HG03571 (cell line): ENCODE measurements around the gene KLHL4.
"Not testable (repeated sequence)": the region's sequence is repeated elsewhere in the genome, so short reads cannot be mapped to it uniquely, and the experiment has no call there.

Experiments
- ATAC-seq: cut with Tn5 transposase; IDR thresholded peaks from one replicate; pipeline ENCODE4 v1.9.1; 2021; ENCODE audit not compliant: unreplicated experiment

The KLHL4 gene

DNA sequence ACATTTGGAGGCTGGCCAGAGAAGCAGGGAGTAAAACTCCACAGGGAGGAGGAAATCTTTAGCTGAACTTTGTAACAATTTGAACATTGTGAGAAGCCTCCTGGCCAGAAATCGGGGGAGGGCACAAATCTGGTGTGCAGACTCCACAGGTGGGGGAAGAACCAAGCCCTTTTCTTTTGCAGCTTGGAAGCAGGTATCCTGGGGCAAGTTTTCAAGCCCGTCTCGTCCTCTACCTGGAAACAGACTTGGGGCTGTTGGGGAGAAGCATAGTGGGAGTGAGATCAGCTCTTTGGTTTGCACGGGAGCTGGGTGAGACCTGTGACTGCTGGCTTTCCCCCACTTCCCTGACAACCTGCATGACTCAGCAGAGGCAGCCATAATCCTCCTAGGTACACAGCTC lies 123.8 kb downstream of the KLHL4 start:
- not testable (repeated sequence) for ATAC-seq

GRCh38 chrX:87661761-87662160 lies 144.2 kb downstream of the KLHL4 start:
- no peak for ATAC-seq

- ATAC-seq = no peak
Measured at GRCh38 chrX:87663421-87663820, 145.8 kb downstream of the KLHL4 start.

DNA sequence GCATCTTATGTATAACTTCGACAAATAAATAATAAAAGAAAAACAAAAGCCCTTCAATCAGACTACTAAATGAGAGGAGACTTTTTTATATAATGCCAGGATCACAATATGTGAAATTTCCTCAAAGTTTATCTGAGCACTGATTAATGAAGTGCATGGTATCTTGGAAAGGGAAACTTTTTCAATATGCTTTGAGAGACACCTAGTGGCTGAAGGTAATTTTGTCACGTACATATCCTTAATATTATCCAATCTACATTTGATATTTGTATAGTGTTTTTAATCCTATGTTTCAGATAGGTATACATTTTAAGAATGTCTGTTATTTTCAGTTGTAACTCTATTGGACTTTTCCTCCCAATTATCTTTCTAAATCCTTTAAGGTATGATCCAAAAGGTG lies 146.8 kb downstream of the KLHL4 start:
- no peak for ATAC-seq

DNA sequence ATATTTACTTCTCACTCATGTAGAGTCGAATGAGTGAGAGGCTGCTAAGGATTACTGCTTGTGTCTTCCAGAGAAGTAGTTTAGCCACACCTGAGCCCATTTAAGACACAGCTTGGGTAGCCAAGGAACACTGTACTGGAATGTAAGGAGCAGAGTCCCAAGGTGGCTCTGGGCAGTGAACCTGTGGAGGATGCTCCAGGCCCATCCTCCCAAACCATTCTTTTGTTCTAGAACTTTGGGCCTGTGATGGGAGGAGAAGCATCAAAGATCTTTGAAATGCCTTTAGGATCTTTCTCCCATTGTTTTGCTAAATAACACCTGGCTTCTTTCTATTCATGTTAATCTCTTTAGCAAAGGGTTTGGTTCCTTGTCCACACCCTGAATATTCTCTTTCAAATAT lies 162.2 kb downstream of the KLHL4 start:
- no peak for ATAC-seq

DNA sequence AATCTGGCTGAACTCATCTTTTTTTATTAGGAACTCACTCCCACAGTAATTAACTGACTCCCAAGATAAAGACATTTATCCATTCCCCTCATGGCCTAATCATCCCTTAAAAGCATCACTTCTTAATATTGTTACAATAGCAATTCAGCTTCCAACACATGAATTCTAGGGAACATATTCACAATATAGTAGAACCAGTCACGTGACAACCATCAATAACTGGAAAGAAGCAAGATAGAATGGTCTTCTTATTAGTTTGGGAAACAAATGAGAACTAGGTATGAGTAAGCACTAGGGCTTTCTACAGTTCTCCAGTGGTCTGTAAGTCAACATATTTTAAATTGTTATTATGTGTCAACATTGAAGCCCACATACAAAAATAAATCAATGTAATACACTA lies 170.1 kb downstream of the KLHL4 start:
- ATAC-seq = no peak

DNA sequence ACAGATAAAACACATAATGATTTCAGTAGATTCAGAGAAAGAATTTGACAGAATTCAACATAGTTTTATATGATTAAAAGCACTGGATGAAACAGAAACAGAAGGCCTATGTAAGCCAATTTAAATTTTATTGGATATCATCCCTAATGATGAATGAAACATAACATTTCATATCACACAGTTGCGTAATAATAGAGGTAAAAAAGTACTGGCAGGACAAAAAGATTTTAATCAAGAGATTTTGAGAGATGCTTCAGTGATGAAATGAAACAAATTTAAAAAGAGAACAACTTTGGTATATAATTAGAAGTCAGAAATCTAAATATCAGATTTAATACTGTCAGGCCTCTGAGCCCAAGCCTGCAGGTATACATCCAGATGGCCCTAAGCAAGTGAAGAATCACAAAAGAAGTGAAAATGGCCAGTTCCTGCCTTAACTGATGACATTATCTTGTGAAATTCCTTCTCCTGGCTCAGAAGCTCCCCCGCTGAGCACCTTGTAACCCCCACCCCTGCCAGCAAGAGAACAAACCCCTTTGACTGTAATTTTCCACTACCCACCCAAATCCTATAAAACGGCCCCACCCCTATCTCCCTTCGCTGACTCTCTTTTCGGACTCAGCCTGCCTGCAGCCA lies 170.6 kb downstream of the KLHL4 start:
- ATAC-seq = not testable (repeated sequence)

DNA sequence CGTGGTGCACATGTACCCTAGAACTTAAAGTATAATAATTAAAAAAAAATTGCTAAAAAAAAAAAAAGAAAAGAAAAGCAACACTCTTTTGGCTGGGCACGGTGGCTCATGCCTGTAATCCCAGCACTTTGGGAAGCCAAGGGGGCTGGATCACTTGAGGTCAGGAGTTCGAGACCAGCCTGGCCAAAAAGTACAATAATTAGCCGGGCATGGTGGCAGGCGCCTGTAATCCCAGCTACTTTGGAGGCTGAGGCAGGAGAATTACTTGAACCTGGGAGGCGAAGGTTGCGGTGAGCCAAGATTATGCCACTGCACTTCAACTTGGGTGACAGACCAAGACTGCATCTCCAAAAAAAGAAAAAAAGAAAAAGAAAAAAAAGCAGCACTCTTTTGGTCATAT lies 171.6 kb downstream of the KLHL4 start:
- not testable (repeated sequence) for ATAC-seq

- no peak for ATAC-seq
Measured at GRCh38 chrX:87693204-87693603, 175.6 kb downstream of the KLHL4 start.

DNA sequence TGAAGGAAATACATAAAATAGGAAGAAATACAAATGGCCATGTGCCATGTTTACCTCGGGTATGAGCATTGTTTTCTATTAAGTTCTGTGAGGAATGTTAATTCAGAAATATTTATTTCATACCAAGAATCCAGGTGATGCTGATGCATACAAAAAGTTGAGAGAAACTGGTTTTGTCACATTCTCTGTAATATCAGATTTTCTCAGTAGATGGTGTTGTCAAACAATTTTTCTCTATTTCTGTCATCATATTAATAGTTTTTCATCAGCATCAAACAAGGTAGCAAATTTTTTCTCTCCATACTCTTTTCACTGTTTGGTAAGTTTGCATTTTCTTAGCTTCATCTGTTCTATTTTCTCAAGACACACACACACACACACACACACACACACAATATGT lies 179.8 kb downstream of the KLHL4 start:
- ATAC-seq = no peak

DNA sequence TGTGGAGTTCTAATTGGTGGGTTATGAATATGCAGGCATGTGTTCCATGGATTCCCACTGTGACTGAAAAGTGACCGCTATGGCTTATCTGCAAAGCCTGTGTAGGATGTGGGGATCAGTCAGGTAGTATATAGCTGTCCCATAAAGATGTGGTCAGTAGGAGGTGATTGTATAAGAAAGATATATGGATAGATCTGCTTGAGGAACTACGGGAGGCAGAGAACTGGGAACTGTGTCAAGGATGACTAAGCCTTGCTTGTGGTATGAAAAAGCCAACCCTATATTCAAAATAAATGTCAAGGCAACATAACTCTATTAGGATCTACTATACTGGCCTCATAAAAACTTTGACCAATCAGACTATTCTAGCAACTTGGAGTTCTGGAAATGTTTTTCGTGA lies 185.2 kb downstream of the KLHL4 start:
- no peak for ATAC-seq

DNA sequence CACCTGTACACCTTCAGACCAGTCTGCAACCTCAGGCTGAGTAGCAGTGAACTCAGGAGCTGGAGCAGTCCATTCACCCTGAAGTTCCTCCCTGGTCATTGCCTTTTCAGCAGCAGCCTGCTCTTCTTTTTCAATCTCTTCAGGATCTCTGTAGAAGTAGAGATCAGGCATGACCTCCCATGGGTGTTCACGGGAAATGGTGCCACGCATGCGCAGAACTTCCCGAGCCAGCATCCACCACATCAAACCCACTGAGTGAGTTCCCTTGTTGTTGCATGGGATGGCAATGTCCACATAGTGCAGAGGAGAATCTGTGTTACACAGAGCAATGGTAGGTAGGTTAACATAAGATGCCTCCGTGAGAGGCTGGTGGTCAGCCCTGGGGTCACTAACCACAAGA lies 185.9 kb downstream of the KLHL4 start:
- not testable (repeated sequence) for ATAC-seq

DNA sequence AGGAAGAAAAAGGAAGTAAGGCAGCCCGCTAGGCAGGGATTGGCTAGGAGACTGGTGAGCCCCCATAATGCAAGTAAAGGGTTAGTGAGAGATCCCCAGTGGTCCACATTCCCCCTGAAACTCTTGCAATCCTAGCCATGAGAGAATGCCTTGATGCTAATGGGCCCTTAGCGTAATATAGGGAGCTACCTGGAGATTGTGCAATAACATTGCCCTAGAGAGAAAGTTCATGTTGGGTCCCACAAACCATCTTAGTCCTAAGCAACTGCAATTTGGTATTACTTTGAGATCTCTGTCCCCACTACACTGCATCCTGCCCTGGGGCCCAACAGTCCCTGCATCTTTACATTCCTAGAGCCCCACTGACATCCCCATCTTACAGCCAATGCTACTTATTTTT lies 188.5 kb downstream of the KLHL4 start:
- ATAC-seq = no peak

DNA sequence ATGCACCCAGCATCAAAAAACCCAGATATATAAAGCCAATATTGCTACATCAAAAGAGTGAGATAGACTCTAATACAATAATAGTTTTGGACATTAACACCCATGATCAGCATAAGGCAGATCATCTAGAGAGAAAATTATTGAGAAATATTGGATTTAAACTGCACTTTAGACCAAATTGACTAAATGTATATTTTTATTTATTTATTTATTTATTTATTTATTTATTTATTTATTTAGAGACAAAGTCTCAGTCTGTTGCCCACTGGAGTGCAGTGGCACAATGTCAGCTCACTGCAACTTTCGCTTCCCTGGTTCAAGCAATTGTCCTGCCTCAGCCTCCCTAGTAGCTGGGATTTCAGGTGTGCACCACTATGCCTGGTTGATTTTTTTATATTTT lies 193.0 kb downstream of the KLHL4 start:
- no peak for ATAC-seq
